Lower leg skin (tissue), 3 donors: ENCODE results near the gene DPP10.

Experiments used
- CTCF ChIP-seq, 3 donors: fragments of 450-650 bp; IDR thresholded peaks; one replicate each; pipeline ENCODE4 v1.5.1; 2016; ENCODE audit warnings: antibody characterized with exemption in 3 of 3, mild to moderate bottlenecking in 3 of 3, moderate library complexity in 2 of 3
- POLR2A ChIP-seq, 2 donors: fragments of 450-650 bp; IDR thresholded peaks; one replicate each; pipeline ENCODE4 v1.6.1; 2016 to 2017; ENCODE audit warnings: antibody characterized with exemption in 2 of 2, mild to moderate bottlenecking in 1 of 2, moderate library complexity in 1 of 2

- TF ChIP-seq CTCF (IDR thresholded peaks at IDR 0.05) (no peak), POLR2A (IDR thresholded peaks at IDR 0.05) (no peak)
Observed at GRCh38 chr2:115763601-115764000, 1321.2 kb downstream of the DPP10 start.
